Brain microvascular endothelial cell (primary cell): Measurements from ENCODE around the gene DUSP14.
"Not testable (repeated sequence)": the region's sequence is repeated elsewhere in the genome, so short reads cannot be mapped to it uniquely, and the experiment has no call there.

Experiments
- DNase-seq: peaks from one replicate; pipeline ENCODE4 v3.0.0-alpha.2; 2020
- H3K27ac ChIP-seq: fragments of 250-450 bp; sonication (Bioruptor Pico); 2 replicates; pipeline ENCODE4 v1.5.1; 2020; ENCODE audit warnings: mild to moderate bottlenecking, moderate library complexity
- H3K27me3 ChIP-seq: fragments of 250-450 bp; sonication (Bioruptor Pico); replicated peaks from 2 replicates; pipeline ENCODE4 v1.5.1; 2020; ENCODE audit warnings: mild to moderate bottlenecking
- H3K36me3 ChIP-seq: fragments of 250-450 bp; sonication (Bioruptor Pico); replicated peaks from 2 replicates; pipeline ENCODE4 v1.5.1; 2020; ENCODE audit warnings: mild to moderate bottlenecking
- H3K4me3 ChIP-seq: 2 replicates; pipeline ENCODE4 v1.5.1; 2011; ENCODE audit warnings: low read depth, mild to moderate bottlenecking, control low read depth, low read length, moderate library complexity
- in situ Hi-C: cut with HindIII; loops from 2 replicates; pipeline ENCODE4 v1.10.0; 2017; ENCODE audit warnings: low sequenced_read_pairs, low pct_ligation_motif_present
- TF ChIP-seq, protein P1 (sequence below): IDR thresholded peaks from 2 replicates; pipeline ENCODE4 v1.5.1; 2011; ENCODE audit warnings: low read depth, mild to moderate bottlenecking, moderate library complexity, low read length, control low read depth, inconsistent platforms; ENCODE audit errors: missing control alignments

The DUSP14 gene

GRCh38 chr17:37489197-37490001 is at the start of gene DUSP14:
DUSP14 (plus strand) TSS chr17:37489891; CDS start chr17:37512273, 22,382 bp downstream.
- in situ Hi-C loops = no loop called here

GRCh38 chr17:37440424-37440823 is 49.3 kb upstream of the DUSP14 start:
- H3K27me3 ChIP-seq = no peaks in the 10 kb centered on the region
- H3K36me3 ChIP-seq = peaks cover 33% of the 10 kb centered on the region
- DNase-seq = no peak
- in situ Hi-C loops = no loop called here
- no peak overlapping the region for H3K27ac ChIP-seq
- no peak overlapping the region for H3K4me3 ChIP-seq
- TF ChIP-seq, protein P1, sequence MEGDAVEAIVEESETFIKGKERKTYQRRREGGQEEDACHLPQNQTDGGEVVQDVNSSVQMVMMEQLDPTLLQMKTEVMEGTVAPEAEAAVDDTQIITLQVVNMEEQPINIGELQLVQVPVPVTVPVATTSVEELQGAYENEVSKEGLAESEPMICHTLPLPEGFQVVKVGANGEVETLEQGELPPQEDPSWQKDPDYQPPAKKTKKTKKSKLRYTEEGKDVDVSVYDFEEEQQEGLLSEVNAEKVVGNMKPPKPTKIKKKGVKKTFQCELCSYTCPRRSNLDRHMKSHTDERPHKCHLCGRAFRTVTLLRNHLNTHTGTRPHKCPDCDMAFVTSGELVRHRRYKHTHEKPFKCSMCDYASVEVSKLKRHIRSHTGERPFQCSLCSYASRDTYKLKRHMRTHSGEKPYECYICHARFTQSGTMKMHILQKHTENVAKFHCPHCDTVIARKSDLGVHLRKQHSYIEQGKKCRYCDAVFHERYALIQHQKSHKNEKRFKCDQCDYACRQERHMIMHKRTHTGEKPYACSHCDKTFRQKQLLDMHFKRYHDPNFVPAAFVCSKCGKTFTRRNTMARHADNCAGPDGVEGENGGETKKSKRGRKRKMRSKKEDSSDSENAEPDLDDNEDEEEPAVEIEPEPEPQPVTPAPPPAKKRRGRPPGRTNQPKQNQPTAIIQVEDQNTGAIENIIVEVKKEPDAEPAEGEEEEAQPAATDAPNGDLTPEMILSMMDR = no peak

More at GRCh38 chr17:37489197-37490001, at the start of gene DUSP14:
- TF ChIP-seq, protein P1 = no peak
- peak within 1 kb of the TSS; percentile 77 for H3K4me3 ChIP-seq
- H3K36me3 ChIP-seq = no peaks in the 10 kb centered on the region
- H3K27ac ChIP-seq = peak within 1 kb of the TSS; percentile 95
- H3K27me3 ChIP-seq = no peaks in the 10 kb centered on the region
- peak; percentile 47 for DNase-seq

DNA sequence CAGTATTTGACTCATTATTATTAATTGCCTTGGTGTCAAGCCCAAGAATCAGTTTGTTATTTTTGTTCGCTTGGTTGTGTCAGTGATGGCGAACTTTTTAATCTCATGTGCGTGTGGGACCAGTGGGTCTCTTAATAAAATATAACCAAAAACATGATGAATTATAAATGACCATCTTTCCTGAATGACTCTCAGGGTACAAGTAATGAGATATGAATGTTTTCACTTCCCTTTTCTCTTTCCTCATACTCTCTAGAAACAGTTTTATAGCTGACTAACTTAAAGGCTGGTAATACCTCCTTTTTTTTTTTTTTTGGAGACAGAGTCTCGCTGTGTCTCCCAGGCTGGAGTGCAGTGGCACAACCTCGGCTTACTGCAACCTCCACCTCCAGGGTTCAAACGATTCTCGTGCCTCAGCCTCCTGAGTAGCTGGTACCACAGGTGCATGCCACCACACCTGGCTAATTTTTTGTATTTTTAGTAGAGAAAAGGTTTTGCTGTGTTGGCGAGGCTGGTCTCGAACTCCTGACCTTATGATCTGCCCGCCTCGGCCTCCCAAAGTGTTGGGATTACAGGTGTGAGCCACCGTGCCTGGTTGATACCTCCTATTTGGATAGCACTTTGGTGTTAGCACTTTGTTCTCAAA is 48.2 kb upstream of the DUSP14 start:
- H3K27me3 ChIP-seq, H3K4me3 ChIP-seq, H3K27ac ChIP-seq, in situ Hi-C loops, DNase-seq: not testable (repeated sequence)
- H3K36me3 ChIP-seq = peaks cover 33% of the 10 kb centered on the region

DNA sequence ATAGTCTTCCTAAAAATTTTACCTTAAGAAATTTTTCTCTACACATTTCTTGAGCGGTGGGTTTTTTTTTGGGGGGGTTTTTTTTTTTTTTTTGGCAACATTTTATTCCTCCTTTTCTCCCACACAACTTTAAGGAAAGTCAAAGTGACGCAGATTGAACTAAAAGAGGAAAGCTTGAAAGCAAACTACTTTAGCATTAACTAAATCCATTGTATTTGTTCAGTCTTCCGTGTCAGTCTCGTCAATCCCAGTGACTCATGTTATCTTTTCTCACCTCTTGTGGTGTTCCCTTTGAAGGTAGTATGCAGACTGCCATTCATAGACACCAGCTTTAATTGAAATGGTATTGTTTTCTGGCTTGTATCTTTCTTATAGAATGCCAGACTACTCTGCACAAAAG is 43.7 kb upstream of the DUSP14 start:
- Histone ChIP-seq H3K27me3 (no peaks in the 10 kb centered on the region), H3K36me3 (peaks cover 26% of the 10 kb centered on the region), H3K27ac (no peak overlapping the region), H3K4me3 (no peak overlapping the region)
- DNase-seq = no peak
- in situ Hi-C loops = no loop called here
- TF ChIP-seq, protein P1 = no peak

GRCh38 chr17:37447641-37448040 is 42.0 kb upstream of the DUSP14 start:
- peaks cover 15% of the 10 kb centered on the region for H3K36me3 ChIP-seq
- H3K27ac ChIP-seq = no peak overlapping the region
- H3K27me3 ChIP-seq = no peaks in the 10 kb centered on the region
- no peak overlapping the region for H3K4me3 ChIP-seq
- in situ Hi-C loops = no loop called here
- peak; percentile 14 for DNase-seq
- TF ChIP-seq, protein P1 = no peak

- no peak for DNase-seq
- TF ChIP-seq, protein P1 = no peak
- no peak overlapping the region for H3K4me3 ChIP-seq
- no peaks in the 10 kb centered on the region for H3K36me3 ChIP-seq
- no peak overlapping the region for H3K27ac ChIP-seq
- in situ Hi-C loops = no loop called here
- H3K27me3 ChIP-seq = no peaks in the 10 kb centered on the region
These were observed 39.6 kb upstream of the DUSP14 start for GRCh38 chr17:37450112-37450511.

- H3K4me3 ChIP-seq, H3K27ac ChIP-seq, H3K27me3 ChIP-seq, in situ Hi-C loops, DNase-seq, H3K36me3 ChIP-seq: not testable (repeated sequence)
These were observed 31.9 kb upstream of the DUSP14 start for GRCh38 chr17:37457801-37458200.
